Measurements from ENCODE around the gene C1QTNF8.
A peak's percentile ranks its signal among the peaks of the same experiment; 100 is the strongest.

C1QTNF8 gene

DNA sequence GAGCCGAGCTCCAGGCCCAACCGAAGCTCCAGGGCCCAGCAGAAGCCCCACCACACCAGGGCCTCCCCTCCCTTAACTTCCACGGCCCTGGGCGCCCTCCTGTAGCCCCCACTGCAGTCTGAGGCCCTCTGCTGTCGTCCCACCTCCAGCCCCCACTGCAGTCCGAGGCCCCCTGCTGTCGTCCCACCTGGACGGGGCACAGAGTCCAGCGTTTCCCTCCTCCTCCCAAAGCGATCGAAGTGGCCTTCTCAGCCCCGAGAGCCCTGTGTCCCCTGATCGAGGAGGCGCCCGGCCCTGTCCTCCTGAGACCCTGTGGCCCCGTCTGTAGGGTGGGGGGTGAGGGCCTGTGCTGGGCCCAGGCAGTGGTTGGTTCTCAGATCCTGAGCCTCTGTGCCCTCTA lies 31.1 kb upstream of the C1QTNF8 start:
- no peak for DNase-seq

GRCh38 chr16:1126586-1126985 lies 30.5 kb upstream of the C1QTNF8 start:
- DNase-seq = no peak

DNA sequence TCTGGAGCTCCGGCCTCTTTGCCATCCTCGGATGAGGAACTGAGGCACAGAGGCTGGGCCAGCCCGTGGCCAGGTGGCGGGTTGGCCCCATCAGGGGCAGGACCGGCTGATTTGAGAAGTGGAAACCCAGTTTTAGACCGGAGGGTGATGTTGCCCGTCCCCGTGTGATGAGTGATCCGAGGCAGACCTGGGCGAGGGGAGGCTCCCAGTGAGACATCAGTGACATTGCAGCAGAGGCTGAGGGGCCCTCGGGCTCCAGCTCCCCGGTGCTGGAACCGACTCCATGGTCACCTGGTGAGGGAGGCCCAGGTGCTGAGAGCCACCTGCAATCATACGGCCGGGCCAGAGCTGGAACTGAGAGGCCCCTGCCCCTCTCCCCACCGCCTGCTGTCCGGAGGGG lies 30.0 kb upstream of the C1QTNF8 start:
- no peak for DNase-seq

DNA sequence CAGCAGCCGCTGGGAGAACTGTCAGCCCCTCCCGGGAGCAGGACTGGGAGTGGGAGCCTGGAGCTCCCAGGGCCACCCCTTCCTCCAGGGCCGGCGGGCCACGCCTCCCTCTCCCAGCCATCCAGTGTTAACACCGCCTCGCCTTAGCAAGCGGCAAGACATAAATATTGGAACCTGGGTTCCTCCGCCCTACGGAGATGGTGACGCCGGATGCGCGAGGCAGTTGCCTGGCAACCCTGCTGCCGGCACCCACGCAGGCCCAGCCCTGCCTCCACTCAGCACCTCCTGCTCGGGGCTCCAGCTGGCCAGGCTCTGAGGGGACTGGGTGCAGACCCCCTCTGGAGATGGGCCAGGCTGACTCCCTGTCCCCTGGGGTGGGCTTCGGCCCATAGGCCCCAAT lies 29.4 kb upstream of the C1QTNF8 start:
- peak; percentile 32 for DNase-seq

- no peak for DNase-seq
Observed at GRCh38 chr16:1124795-1125194, 28.8 kb upstream of the C1QTNF8 start.

- no peak for DNase-seq
Observed at GRCh38 chr16:1124291-1124690, 28.2 kb upstream of the C1QTNF8 start.

DNA sequence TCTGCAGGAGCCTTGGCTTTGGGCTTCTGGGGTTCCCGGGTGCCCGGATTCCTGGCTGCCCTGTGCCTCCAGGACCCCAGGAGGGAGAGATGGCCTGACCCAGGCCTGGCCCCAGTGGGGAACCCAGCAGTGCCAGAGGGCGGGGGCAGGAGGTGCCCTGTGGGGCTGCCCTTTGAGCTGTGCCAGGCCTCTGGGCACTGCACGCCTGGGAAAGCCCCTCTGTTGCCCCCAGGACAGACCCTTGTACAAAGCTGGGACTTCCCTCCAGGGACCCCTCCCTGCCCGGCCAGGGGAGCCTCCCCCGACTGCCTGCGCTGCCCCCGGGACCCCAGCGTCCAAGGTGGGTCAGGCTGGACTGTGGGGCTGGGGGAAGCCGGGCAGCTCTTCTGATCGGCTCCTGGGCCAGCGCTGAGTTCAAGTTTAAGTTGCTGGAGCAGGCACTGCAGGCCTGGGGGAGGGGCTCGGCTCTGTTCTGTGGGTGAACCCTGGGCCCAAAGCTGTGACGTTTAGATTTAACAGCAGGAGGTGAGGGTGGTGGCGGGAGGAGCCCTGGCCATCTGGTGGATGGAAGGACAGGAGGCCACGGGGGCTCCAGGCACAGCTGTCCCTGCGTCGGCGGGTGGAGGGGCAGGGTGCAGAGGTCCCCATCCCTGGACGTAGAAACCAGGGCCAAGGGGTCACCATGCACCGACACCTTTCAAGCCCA lies 27.6 kb upstream of the C1QTNF8 start:
- DNase-seq = no peak

GRCh38 chr16:1122398-1122765 lies 26.3 kb upstream of the C1QTNF8 start:
- DNase-seq = no peak

DNA sequence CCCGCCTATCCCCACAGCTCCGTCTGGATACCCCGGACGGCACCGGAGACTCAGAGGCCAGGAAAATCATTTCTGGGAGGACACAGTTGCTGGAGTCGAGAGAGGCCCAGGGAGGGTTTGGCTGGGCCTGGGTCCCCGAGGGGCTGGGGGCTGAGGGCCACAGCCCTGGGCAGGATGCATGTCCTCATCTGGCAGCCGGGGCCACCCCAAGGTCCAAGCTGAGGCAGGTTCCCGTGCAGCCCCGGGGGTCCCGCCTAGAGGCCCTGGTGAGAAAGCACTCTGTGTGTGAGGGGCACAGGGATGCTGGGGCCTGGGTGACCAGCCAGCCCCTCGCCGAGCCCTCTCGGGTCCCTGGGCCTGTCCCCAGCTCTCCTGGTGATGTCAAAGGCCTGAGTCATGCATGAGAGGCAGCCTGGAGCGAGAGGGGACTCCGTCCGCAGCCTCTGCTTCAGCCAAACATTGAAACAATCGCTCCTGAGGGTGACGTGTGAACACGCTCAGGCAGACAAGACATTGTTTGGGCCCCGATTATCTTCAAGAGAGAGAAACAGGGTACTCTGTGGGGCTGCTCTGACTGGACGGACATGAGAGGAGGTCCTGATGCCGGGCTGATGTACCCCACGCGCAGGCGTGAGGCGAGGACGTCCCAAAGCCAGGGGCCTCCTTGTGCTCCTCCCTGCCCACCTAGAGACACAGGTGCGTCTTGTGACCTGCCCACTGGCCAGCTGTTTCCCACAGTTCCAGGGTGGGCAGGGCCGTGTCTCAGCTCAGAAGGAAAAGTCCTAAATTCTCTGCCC lies 25.8 kb upstream of the C1QTNF8 start:
- DNase-seq = no peak

- no peak for DNase-seq
Observed at GRCh38 chr16:1121009-1121408, 25.0 kb upstream of the C1QTNF8 start.

DNA sequence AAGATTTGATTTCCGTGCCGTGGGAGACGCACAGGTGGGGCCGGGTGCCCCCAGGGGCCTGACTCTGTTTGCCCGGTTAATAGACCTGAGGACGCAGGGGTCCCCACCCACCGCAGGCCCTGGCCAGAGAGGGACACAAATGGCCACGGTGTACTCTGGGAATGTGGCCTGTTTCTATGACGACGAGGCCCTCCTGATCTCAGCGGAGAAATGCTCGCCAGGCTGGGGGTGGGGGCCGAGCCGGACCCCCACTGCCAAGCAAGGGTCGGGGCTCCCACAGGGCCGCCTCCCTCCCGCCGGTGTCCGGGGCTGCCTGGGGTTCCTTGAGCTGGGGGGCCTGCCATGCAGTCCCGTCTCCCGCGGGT lies 24.5 kb upstream of the C1QTNF8 start:
- DNase-seq = no peak

DNA sequence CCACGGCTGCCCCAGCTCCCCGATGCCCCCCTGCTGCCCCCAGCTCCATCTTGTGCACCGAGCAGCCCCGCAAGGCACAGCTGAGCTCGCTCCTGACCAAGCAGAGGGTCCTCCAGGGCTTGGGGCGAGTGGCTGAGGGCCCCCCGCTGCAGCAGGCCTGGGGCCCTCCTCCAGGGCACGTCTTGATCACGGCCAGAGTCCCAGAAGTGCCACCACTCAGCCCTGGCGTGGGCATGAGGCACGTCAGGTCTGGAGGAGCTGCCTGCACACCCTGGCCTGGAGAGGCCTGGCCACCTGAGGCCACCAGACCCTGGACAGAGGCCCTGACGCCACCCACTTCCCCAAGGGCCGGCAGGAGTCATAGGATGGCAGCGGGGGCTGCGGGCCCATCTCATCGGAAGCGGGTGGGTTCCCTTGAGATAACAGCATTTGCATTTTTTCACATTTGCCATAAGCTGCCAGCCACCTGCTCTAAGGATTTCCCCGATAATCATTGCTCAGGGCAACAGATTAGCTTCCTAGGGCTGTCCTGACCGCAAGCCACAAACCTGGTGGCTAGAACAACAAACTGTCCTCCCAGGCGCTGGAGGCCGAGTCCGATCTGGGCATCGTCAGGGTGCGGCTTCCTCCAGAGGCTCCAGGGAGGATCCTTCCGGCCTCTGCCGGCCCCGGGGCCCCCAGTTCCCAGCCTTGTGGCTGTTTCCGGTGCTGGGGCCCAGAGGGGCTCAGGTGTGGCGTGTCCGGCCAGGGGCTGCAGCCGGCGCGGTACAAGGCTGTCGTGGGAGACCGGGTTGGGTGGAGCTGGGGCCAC lies 23.9 kb upstream of the C1QTNF8 start:
- no peak for DNase-seq

DNA sequence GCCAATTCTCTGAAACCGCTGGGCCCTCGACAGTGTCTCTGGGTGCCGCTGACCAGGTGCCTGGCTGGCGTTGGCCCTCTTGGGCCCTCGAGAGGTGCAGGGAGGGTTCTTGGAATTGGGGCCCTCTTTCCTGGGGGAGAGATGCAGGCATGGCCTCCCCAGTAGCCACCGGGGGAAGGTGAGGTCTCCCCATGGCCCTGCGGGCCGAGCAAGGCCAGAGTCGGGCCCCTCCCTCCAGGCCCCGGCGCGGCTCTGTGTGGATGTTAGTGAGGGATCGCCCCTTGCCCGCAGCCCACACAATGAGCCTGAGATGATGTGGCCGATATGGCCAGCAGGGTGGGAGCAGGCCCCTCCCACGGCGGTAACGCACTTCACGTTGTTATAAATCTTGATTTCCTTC lies 23.1 kb upstream of the C1QTNF8 start:
- no peak for DNase-seq

- no peak for DNase-seq
Observed at GRCh38 chr16:1117926-1118325, 21.9 kb upstream of the C1QTNF8 start.

DNA sequence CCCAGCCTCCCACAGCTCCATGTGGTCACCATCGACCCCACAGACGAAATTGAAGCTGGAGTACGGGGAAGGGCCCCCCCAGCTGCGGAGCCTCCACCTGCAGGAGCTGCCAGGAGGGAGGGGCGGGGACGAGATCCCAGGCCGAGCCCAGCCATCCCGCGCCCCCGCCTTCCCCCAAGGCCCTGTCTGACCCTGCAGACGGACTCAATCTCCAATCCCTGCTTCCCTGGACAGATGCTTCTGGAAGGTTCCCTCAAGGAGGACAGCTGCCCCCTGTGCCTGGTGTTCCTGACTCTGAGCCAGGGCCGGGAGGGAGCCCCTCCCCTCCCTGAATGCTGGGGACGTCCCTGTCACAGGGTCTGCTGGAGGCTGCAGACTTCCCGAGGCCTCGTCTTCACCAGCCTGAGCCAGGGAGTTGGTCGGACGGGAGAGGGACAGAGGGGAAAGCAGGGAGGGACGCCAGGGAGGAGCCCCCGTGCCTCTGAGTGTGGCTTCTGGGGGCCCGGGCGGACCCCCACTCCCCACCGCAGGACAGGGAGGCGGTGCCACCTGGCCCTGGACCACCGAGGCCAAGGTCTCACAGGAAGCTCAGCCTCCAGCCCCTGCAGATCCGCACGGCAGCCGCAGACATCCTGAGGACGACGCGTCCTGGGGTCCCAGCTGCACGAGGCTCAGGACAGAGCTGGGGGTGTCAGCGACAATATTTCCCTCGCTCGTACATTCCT lies 21.3 kb upstream of the C1QTNF8 start:
- DNase-seq = no peak

DNA sequence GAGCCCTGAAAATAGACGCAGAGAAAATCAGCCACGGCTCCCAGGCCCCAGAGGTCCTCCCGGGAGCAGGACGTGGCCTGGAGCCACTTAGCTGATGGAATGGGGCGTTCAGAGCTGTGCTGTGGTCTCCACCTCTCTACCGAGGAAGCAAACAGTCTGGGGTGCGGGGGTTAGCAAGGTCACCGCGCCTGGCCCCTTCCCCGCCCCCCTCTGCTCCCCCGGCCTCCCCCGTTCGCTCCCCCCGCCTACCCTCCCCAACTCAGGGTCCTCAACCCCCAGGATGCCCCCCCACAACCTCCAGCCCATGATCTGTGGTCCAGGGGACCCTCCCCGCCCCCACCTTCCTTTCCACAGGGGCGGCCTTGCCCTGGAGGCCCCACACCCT lies 20.6 kb upstream of the C1QTNF8 start:
- no peak for DNase-seq

GRCh38 chr16:1113889-1114526 lies 18.0 kb upstream of the C1QTNF8 start:
- DNase-seq = no peak

DNA sequence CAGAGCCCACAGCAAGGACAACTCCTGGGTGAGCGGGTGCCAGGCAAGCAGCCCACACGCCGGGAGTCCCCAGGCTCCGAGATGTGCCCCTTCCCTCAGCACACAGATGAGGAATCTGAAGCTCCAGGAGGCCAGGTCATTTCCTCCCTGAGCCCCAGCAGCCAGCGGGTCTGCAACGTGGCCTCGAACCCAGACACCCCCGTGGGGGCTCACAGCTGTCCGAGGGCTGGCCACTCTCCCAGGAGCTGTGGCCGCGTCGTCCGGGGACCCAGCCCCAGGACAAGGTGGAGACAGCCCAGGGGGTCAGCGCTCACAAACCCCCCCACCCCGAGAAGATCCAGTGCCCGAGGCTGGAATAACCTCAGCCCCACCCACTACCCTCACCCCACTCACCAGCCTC lies 17.4 kb upstream of the C1QTNF8 start:
- no peak for DNase-seq

DNA sequence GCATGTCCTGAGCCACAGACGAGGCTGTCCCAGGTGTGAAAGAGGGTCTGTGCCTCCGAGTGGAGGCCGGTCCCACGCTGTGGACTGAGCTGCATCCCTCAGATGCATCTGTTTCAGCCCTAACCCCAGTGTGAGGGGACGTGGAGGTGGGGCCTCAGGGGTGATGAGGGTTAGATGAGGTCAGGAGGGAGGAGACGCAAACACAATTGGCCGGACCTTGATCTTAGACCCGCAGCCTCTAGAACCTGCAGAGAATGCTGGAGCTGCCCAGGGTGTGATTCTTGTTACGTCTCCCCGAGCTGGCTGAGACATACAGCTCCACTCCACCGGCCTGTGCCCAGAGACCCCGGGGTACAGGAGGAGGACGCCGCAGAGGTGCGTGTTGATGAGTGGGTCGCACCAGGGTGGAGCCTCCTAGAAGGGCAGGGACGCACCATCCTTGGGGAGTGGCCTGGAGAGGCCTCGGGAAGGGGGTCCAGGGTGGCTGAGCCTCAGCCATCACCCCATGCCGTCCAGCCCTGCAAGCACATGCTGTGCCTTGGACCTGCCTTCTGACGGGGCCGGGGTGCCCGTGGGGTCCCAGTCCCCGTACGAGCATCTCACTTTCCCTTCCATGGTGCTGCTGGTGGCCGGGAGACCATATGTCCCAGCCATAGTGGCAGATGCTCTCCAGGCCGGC lies 16.6 kb upstream of the C1QTNF8 start:
- DNase-seq = no peak

DNA sequence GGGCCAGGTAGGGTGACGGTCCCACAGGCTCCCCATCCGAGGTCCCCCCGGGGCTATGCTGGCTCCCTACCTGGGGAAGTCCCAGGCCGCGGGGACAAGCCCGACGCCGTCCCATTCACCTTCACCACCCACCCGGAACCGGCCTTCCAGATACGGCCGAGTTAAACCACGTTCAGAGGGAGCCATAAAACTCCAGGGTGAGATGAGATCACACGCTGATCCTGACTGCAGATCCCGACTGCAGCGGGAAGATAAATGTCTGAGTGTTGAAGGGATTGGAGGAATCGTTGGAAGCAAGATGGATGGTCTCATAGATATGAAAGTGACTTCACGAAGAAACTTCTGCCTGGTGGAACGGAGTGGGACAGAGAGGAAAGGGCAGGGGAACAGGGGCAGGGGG lies 13.6 kb upstream of the C1QTNF8 start:
- DNase-seq = no peak

DNA sequence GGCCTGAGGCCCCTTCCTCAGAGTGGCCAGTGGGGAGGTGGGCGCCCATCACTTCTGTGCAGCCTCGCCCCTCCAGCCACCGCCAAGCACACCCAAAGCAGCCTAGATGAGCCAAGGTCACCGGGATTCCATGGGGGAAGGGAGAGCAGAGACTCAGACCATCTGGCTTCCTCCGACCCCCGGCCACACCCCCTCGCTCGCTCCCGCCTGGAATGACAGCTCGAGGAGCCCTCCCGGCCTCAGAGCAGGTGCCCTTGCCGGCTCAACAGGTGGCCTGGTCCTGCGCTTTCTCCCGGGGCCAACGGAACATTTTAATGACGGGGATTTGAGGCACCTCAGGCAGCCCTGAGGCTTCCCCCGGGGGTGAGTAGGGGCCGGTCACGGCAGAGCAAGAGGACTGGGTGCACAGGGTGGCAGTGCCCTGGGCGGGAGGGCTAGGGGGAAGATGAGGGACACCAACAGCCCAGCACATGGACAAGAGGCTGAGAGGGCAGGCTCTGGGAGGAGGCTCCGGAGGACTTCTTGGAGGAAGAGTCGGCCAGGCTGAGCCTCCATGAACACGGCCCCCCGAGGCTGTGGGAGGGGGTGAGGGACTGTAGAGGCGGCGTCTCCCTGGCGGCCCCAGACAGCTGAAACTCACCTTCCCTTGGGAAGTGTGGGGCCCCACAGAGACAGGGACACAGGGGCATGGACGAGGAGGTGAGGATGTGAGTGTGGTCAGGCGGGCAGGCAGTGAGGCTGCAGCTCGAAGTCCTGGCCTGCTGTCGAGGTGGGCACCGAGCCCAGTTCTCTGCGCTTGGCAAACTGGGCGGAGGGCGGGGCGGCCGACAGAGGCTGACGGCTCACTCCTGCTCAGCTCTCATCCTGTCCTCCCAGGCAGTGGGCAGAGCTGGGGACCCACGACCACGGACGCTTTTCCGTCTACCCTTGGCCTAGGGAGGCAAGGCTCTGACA lies 12.5 kb upstream of the C1QTNF8 start:
- no peak for DNase-seq

Data from activated CD4-positive, alpha-beta T cell treated with anti-CD3 and anti-CD28 coated beads, Interleukin-2, amount 50 U/mL, for 48 hours (primary cell).